GDM1 (cell line): ENCODE results near the gene CENPK.
"Not testable (repeated sequence)": the region's sequence is repeated elsewhere in the genome, so short reads cannot be mapped to it uniquely, and the experiment has no call there.

ENCODE experiments used
- DNase-seq: peaks from one replicate; lab custom pipeline; 2025; lab: John Stamatoyannopoulos, UW

The CENPK gene

GRCh38 chr5:65506961-65507360 is 56.0 kb downstream of the CENPK start:
- no peak for DNase-seq

- no peak for DNase-seq
Measured at GRCh38 chr5:65489119-65489518, 73.8 kb downstream of the CENPK start.

GRCh38 chr5:65488038-65488687 is 74.8 kb downstream of the CENPK start:
- DNase-seq, result not testable (repeated sequence)

- not testable (repeated sequence) for DNase-seq
Measured at GRCh38 chr5:65486803-65487202, 76.2 kb downstream of the CENPK start.

DNA sequence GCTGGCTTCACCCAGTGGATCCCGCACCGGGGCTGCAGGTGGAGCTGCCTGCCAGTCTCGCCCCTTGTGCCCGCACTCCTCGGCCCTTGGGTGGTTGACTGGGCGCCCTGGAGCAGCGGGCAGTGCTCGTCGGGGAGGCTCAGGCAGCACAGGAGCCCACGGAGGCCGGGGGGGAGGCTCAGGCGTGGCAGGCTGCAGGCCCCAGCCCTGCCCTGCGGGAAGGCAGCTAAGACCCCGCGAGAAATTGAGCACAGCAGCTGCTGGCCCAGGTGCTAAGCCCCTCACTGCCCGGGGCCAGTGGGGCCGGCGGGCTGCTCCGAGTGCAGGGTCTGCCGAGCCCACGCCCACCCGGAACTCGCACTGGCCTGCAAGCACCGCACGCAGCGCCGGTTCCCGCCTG is 77.6 kb downstream of the CENPK start:
- no peak for DNase-seq

DNA sequence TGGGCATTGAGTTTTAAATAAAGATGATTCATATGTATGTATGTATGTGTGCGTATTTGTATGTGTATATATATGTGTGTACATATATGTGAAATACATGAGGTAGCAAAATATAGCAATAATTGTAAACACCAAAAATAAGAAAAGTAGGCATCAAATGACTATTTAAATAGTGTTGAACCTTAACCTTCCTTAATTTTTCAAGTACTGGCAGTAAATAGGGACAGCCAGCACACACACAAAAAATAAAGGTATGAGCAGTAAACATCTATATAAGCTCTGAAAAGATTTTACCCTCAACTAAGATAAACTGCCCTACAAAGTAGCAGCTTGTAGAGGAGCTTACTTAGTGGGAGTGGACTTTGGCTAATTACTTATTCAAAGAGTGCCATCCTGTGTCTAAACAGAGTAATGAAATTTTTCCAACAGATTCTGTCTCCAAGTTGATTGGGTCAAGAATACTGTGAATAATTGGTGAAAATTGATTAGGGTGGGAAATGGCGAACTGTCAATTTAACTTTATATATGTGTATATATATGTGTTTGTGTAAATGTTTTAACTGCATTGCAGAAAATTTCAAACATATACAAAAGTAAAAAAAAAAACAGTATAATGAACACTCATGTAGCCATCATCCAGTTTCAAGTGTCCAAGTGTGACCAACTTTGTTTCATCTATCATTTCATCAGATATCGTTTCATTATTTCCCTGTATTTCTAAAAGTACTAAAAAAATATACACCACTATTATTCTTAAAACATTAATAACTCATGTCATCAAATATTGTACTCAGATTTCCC is 79.2 kb downstream of the CENPK start:
- peak; percentile 17 for DNase-seq

DNA sequence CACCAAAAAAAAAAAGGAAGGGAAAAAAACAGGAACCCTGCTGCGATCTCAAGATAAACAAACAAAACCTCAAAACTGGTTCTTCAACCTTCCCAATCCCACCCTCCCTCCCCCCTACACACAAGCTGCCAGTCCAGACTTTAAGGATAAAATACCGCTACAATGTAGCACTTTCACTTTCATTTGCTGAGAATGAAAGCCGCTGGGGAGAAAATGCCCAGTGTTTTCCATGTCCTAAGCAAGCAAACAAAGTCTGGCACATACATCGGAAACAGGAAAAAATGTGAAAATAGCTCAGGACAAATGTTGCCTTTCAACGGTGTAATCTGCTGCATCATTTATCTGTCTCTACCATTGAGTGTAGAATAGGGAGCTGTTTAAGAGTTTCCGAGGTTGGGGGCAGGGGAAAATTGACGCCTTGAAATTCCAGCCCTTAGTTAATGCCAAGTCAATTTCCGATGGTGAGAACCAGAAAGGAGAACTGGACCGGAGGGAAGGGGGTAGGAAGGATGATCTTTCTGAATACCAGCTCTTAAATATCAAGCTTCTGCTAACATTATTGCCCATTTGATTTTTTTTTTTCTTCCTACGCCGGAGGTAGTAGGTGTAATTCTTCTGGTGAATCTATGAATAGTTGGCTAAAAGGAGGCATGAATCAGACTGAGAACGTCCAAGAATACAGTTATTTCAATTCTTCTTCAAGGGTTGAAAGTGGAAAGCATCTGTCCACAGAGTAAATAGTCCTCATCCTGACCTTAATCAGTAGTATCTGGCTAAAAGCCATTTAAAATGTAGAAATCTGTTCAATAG is 80.0 kb downstream of the CENPK start:
- no peak for DNase-seq

- DNase-seq, result no peak
Measured at GRCh38 chr5:65482296-65482735, 80.7 kb downstream of the CENPK start.

- peak; percentile 61 for DNase-seq
Measured at GRCh38 chr5:65481635-65482295, 81.2 kb downstream of the CENPK start, which contains the start of gene ADAMTS6. TSS of gene ADAMTS6 (minus strand) at chr5:65481920. CDS start at chr5:65473673, 8,247 bp downstream.

- DNase-seq, result no peak
Measured at GRCh38 chr5:65481171-65481581, 81.8 kb downstream of the CENPK start.

DNA sequence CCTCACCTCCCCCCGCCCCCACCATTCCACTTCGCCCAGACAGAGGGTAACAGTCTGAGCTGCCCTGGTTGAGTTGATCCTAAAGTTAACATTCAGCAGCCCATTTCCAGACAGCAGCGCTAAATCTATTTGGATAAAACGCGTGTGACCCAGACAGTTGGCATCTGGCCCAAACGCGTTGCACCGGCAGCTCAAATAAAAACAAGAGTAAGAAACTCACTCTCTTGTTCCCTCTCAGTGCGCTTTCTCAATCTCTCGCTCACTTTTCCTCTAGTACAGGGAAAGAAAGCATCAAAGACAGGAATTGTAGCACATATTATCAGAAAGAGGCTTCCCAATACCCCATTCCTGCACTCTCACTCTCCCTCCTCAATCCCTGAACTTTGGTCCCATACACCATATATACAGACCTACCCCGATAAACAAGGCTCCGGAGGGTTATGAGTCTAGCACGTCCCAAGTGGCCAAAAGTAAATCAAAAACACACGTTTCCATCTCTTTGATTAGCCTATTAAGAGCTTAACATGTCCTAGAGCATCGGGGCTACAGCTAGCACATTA is 82.6 kb downstream of the CENPK start:
- DNase-seq, result no peak

- no peak for DNase-seq
Measured at GRCh38 chr5:65479527-65479926, 83.4 kb downstream of the CENPK start.

- DNase-seq, result no peak
Measured at GRCh38 chr5:65478336-65478735, 84.6 kb downstream of the CENPK start.

DNA sequence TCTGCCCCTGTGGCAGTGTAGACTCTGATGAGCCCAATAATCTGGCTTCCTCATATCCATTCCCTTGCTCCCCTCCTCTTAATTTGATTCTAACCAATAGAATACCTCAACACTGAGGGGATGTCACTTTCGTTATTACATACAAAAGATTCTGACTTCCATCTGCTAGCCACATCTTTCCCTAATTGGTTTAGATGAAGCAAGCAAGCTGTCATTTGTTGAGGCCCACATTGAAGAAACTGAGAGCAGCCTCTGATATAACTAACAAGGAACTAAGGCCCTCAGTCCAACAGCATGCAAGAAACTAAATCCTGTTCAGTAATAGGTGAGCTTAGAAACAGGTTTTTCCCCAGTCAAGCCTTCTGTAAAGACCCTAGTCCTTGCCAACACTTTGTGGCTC is 87.1 kb downstream of the CENPK start:
- no peak for DNase-seq

- no peak for DNase-seq
Measured at GRCh38 chr5:65475336-65475735, 87.6 kb downstream of the CENPK start.

DNA sequence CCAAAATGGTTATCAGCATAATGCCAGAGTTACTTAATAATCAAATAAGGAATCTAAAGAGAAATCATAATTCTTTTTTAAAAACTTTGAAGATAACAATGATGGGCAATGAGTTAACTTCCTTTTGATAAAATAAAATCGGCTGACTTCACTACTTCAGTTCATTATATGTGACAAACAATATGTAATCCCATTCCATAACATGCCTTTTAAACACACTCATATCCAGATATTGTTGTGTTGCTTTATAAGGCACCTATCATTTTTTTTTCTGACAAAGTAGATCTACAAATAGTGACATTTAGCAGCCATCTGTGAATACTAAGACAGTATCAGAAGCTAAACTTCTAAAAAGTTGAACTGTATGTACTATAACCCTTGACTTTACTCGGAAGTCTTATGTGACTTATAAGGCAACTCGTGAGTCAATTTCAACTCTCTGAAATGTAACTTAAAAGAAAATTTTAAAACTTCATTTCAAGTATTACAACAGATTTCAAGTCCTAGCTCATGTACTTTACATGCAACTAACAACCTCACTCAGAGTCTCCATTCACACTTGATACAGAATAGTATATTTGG is 88.7 kb downstream of the CENPK start:
- no peak for DNase-seq

DNA sequence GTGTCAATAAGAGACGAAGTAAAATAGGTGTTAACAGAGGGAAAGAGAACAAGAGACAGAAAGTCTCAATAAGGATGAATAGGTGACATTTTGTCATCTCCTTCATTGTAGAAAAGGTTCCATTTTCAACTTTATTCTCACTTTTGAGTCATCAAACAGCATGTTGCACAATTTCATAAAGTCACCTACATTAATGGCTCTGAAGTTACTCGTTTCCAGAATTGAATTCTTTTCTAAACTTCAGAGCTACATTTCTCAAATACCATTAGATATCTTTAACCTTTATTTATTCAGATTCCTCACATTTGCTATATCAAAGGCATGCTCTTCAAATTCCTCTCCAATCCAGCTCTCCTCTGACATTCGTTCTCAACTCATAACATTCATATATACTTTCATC is 94.3 kb downstream of the CENPK start:
- DNase-seq, result no peak
